ENCODE measurements around the gene CDK17.
"Not testable (repeated sequence)": the region's sequence is repeated elsewhere in the genome, so short reads cannot be mapped to it uniquely, and the experiment has no call there.

Gene CDK17

DNA sequence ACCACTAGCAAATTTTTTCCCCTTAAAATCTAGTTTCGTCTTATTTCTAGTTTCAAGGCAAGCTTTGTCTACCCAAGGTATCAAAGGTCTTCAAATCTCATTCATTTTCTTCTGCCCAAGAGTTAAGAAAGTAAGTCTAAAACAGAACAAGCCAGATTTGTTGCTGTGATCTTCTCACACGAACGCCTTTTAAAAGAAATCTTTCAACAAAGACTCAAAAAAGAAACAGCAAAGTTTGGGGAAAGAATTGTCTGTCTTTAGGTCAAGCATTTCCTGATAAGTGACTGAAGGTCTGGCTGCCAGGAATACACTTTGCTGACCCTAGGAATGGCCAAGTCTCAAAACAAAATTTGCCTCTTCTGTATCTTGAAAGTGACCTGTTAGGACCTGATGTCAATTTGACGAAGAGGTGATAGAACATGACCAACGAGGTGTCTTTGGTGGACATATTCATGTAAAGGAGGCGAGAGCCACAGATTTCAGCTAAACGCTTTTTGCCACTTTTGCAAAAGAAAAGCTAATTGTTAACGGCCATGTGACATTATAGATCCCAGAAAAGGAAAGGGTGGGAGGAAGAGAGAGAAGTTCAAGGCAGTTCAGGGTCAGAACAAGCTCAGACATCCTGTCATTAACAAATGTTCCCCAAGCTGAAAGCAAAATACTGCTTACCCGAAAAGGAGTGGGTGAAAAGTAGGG, 1.7 kb downstream of the CDK17 start:
- peak; percentile 38 for FAIRE-seq
- no peak for DNase-seq (ENCODE audit: insufficient read length)

DNA sequence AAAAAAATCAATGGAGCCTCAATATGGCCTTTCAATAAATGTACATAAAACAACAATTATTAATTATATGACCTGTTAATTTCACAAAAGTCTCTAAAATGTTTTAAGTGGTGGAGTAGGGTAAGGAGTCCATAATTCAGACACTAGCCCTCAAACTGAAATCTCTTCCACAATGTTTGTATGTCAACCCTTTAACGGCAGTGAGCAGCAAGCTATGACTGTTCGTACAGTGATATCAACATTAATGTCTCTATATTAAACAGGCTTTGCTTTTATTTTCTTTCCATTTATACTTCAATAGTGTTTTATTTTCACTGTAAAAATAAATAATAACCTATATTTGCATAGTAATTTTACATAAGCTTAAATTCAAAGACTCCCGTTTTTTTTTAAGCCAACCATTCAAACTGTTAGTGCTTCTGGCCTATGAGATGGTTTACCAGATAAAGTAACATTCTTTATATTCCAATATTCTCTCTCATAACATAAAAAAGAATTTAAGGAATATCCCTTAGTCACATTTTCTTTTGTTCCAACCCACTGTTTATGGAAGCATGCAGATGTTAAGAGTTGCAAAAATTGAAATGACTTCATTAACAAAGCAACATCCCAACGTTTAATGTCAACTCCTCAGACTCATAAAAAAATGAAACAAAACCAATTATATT, 2.3 kb downstream of the CDK17 start:
- DNase-seq (ENCODE audit: insufficient read length): no peak
- TF ChIP-seq POLR2A (IDR thresholded peaks at IDR 0.05; ENCODE audit: low read depth, low read length) (no peak), TAF1 (IDR thresholded peaks at IDR 0.05; ENCODE audit: borderline replicate concordance, low read depth, low read length) (no peak), POLR2AphosphoS5 (IDR thresholded peaks at IDR 0.05; ENCODE audit: low read depth, low read length) (no peak)
- FAIRE-seq: no peak

More for the DNA sequence above, 1.7 kb downstream of the CDK17 start:
- no peak for TF ChIP-seq TAF1 (IDR thresholded peaks at IDR 0.05; ENCODE audit: borderline replicate concordance, low read depth, low read length)
- no peak for TF ChIP-seq POLR2AphosphoS5 (IDR thresholded peaks at IDR 0.05; ENCODE audit: low read depth, low read length)
- TF ChIP-seq POLR2A (IDR thresholded peaks at IDR 0.05; ENCODE audit: low read depth, low read length): no peak

DNA sequence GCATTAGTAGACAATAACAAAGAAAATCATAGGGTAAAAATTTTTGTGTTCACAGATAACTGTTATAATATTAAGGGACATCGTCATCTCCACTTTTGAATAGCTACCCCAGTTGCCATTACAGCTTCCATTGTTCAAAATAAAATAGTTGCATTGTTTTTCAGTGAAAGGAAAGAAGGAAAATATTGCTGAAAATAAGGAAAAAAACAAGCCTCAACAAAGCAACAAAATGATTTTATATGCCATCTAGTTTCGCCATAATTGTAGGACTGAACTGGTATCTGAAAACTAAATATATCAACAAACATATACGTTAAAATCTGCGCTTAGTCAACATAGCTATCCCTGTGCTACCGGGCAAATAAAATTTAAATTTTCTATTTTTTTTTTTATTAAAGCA, 3.3 kb downstream of the CDK17 start:
- TF ChIP-seq POLR2AphosphoS5 (IDR thresholded peaks at IDR 0.05; ENCODE audit: low read depth, low read length) (no peak), POLR2A (IDR thresholded peaks at IDR 0.05; ENCODE audit: low read depth, low read length) (no peak), TAF1 (IDR thresholded peaks at IDR 0.05; ENCODE audit: borderline replicate concordance, low read depth, low read length) (no peak)
- no peak for FAIRE-seq
- no peak for DNase-seq (ENCODE audit: insufficient read length)

DNA sequence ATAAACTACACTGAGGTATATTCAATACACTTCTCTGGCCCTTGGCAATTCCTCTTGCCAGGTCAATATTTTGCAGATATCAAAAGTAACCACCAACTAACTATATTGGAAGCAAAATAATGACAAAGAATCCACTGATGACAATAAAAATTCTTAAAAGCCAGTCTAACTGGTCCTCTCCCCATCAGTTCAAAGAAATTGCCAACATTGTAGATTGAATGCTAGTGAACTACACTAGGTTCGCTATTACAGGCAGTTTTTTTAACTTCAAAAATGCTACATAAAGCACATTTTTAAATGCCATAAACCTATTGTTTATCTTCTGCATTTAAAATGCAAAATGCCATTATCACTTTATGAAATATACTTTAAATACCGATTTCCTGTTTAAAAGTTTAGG, 4.0 kb downstream of the CDK17 start:
- DNase-seq (ENCODE audit: insufficient read length) (no peak), FAIRE-seq (no peak)
- TF ChIP-seq TAF1 (IDR thresholded peaks at IDR 0.05; ENCODE audit: borderline replicate concordance, low read depth, low read length) (no peak), POLR2A (IDR thresholded peaks at IDR 0.05; ENCODE audit: low read depth, low read length) (no peak), POLR2AphosphoS5 (IDR thresholded peaks at IDR 0.05; ENCODE audit: low read depth, low read length) (no peak)

DNA sequence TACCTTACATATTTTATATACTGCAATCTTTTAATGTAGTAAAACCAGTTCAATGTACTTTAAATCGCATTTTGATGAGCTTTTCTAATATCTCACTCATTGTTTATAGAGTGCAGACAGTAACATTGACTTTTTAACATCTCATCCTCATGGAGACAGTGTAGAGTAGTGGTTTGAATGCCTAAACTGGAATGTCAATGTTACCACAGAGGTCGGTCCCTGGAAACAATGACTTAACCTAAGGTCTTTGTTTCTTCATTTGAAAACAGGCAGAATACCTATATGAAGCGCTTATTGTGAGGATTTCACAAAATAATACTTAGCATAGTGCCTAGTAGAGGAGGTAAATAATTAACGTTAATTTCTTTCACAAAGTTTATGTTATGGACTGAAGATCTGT, 5.0 kb downstream of the CDK17 start:
- TF ChIP-seq POLR2AphosphoS5 (IDR thresholded peaks at IDR 0.05; ENCODE audit: low read depth, low read length): no peak
- no peak for TF ChIP-seq TAF1 (IDR thresholded peaks at IDR 0.05; ENCODE audit: borderline replicate concordance, low read depth, low read length)
- no peak for TF ChIP-seq POLR2A (IDR thresholded peaks at IDR 0.05; ENCODE audit: low read depth, low read length)
- no peak for DNase-seq (ENCODE audit: insufficient read length)
- FAIRE-seq: no peak

DNA sequence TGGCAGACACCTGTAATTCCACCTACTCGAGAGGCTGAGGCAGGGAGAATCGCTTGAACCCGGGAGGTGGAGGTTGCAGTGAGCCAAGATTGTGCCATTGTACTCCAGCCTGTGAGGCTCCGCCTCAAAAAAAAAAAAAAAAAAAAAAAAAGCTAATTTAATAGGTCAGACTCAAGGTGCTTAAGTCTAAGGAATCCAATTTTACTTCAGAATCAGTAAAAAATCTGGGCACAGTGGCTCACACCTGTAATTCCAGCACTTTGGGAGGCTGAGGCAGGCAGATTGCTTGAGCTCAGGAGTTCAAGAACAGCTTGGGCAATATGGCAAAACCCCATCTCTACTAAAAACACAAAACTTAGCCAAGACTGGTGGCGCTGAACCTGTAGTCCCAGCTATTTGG, 7.0 kb downstream of the CDK17 start:
- not testable (repeated sequence) for DNase-seq (ENCODE audit: insufficient read length); FAIRE-seq

DNA sequence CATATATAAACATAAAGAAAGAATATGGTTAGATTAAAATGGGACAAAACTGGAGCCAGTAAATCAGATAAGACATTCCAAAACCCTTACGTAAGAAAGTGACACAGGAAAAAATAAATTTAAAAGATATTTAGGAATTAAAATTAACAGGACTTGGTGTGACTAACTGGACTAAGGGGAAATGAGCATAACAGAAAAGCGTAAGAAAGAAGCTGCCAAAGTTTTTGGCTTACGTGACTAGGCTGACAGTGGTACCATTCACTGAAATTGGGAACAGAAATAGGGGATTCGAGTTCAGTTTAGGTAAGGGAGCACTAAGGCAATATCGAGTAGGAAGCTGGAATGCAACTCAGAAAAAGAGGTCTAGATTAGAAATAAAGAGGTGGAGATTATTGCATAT, 7.8 kb downstream of the CDK17 start:
- no peak for FAIRE-seq
- DNase-seq (ENCODE audit: insufficient read length): no peak
- TF ChIP-seq POLR2AphosphoS5 (IDR thresholded peaks at IDR 0.05; ENCODE audit: low read depth, low read length) (no peak), TAF1 (IDR thresholded peaks at IDR 0.05; ENCODE audit: borderline replicate concordance, low read depth, low read length) (no peak), POLR2A (IDR thresholded peaks at IDR 0.05; ENCODE audit: low read depth, low read length) (no peak)

DNA sequence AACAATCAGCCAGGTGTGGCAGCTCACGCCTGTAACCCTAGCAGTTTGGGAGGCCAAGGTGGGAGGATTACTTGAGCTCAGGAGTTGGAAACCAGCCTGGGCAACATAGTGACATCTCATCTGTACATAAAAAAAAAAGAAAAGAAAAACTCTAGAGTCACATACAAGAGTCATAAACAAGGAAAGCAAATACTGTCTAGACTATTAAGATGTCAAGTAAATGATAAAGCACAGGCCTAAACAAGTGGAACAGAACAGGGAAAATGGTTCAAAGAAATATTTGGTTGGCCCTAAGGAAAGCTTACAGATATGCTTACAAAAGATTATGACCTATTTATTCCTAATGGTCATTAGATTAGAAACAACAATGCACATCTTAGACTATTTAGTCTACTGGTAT, 12.3 kb downstream of the CDK17 start:
- DNase-seq (ENCODE audit: insufficient read length) (no peak), FAIRE-seq (no peak)
- TF ChIP-seq POLR2A (IDR thresholded peaks at IDR 0.05; ENCODE audit: low read depth, low read length) (no peak), TAF1 (IDR thresholded peaks at IDR 0.05; ENCODE audit: borderline replicate concordance, low read depth, low read length) (no peak), POLR2AphosphoS5 (IDR thresholded peaks at IDR 0.05; ENCODE audit: low read depth, low read length) (no peak)

DNA sequence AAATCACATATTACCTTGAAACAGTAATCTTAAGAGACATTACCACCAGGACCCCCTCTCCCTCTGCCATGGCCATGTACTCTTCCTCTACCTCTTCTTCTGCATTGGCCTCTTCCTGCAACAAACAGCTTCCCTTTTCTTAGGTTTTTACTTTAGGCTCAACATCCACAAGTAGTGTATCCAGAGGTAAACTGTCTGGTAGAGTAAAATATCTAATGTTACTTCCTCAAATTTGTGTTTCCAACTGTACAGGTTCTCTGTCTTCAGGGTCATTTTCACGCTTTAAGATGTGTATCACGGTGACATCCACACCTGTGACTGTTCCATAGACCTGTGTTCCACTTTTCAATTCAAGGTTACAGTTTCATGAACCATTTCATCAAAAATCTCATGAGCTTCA, 13.4 kb downstream of the CDK17 start:
- FAIRE-seq (no peak), DNase-seq (ENCODE audit: insufficient read length) (no peak)
- TF ChIP-seq POLR2AphosphoS5 (IDR thresholded peaks at IDR 0.05; ENCODE audit: low read depth, low read length) (no peak), POLR2A (IDR thresholded peaks at IDR 0.05; ENCODE audit: low read depth, low read length) (no peak), TAF1 (IDR thresholded peaks at IDR 0.05; ENCODE audit: borderline replicate concordance, low read depth, low read length) (no peak)

DNA sequence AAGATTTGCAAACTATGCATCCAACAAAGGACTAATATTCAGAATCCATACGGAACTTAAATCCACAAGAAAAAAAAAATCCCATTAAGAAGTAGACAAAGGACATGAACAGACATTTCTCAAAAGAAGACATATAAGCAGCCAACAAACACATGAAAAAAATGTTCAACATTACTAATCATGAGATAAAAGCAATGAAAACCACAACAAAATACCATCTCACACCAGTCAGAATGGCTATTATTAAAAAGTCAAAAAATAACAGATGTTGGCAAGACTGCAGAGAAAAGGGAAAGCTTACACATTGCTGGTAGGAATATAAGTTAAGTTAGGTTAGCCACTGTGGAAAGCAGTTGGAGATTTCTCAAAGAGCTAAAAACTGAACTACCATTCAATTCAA, 16.2 kb downstream of the CDK17 start:
- TF ChIP-seq POLR2AphosphoS5 (IDR thresholded peaks at IDR 0.05; ENCODE audit: low read depth, low read length) (no peak), POLR2A (IDR thresholded peaks at IDR 0.05; ENCODE audit: low read depth, low read length) (no peak), TAF1 (IDR thresholded peaks at IDR 0.05; ENCODE audit: borderline replicate concordance, low read depth, low read length) (no peak)
- DNase-seq (ENCODE audit: insufficient read length) (no peak), FAIRE-seq (no peak)

DNA sequence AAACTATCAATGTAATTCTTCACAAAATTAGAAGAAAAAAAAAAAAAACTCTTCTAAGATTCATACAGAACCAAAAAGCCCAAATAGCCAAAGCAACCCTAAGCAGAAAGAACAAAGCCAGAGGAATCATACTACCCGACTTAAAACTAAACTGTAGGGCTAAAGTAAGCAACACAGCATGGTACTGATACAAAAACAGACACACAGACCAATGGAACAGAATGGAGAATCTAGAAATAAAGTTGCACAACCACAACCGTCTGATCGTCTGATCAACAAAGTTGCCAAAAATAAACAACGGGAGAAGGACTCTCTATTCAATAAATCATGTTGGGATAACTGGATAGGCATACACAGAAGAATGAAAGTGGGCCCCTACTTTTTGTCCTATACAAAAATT, 16.9 kb downstream of the CDK17 start:
- DNase-seq (ENCODE audit: insufficient read length): no peak
- FAIRE-seq: no peak
- TF ChIP-seq POLR2AphosphoS5 (IDR thresholded peaks at IDR 0.05; ENCODE audit: low read depth, low read length) (no peak), TAF1 (IDR thresholded peaks at IDR 0.05; ENCODE audit: borderline replicate concordance, low read depth, low read length) (no peak), POLR2A (IDR thresholded peaks at IDR 0.05; ENCODE audit: low read depth, low read length) (no peak)

DNA sequence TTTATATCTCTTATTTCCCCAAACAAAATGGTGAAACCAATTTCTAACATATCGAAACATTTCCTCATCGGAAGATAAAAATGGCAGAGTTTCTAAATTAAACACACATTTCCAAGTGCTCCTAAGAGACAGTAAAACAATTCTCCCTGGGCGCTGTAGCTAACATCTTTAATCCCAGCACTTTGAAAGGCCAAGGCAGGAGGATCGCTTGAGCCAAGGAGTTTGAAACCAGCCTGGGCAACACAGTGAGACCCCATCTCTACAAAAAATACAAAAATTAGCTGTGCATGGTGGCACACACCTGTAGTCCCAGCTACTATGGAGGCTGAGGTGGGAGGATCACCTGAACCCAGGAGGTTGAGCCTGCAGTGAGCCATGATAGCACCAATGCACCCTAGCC, 20.5 kb downstream of the CDK17 start:
- DNase-seq (ENCODE audit: insufficient read length); FAIRE-seq: not testable (repeated sequence)

All from GM12892 (cell line).